ENCODE data around the gene SEC31A.

- TF ChIP-seq, protein P1, sequence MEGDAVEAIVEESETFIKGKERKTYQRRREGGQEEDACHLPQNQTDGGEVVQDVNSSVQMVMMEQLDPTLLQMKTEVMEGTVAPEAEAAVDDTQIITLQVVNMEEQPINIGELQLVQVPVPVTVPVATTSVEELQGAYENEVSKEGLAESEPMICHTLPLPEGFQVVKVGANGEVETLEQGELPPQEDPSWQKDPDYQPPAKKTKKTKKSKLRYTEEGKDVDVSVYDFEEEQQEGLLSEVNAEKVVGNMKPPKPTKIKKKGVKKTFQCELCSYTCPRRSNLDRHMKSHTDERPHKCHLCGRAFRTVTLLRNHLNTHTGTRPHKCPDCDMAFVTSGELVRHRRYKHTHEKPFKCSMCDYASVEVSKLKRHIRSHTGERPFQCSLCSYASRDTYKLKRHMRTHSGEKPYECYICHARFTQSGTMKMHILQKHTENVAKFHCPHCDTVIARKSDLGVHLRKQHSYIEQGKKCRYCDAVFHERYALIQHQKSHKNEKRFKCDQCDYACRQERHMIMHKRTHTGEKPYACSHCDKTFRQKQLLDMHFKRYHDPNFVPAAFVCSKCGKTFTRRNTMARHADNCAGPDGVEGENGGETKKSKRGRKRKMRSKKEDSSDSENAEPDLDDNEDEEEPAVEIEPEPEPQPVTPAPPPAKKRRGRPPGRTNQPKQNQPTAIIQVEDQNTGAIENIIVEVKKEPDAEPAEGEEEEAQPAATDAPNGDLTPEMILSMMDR (IDR thresholded peaks at IDR 0.05) = no peak
- no peak for TF ChIP-seq EZH2 (IDR thresholded peaks at IDR 0.05)
These were observed 110.7 kb downstream of the SEC31A start for GRCh38 chr4:82780170-82780751.

Data from neural progenitor cell (in vitro differentiated cells).